Left cardiac atrium (tissue), 4 donors: ENCODE data around the gene APOBEC3C. TPM values are rescaled to one million over a fixed set of nuclear protein-coding genes. Genes with fewer than 3 reads are reported as not detected.
"Not testable (repeated sequence)": the region's sequence is repeated elsewhere in the genome, so short reads cannot be mapped to it uniquely, and the experiment has no call there.

Experiments used
- ATAC-seq, 2 donors: fragments of 200-7000 bp; cut with Tn5 transposase; one replicate each; pipeline ENCODE4 v1.9.1; 2020; ENCODE audit warnings: mild to moderate bottlenecking in 2 of 2, moderate library complexity in 2 of 2
- DNase-seq: peaks from one replicate; pipeline ENCODE4 v3.0.0-alpha.2; 2020
- intact Hi-C, 2 donors: fragments of 100-400 bp; cut with DNase I; formaldehyde crosslinking; loops; one replicate each; pipeline versions ENCODE4 v1.14.1 to v1.15.1; 2022 to 2023
- total RNA-seq, 2 donors: library from RNA; stranded (reverse); fragmentation: NEBNext Ultra II Directional; extraction: Animal tissue kit (Norgen Biotek cat#: 25700); gene quantifications; one replicate each; pipeline ENCODE4 v1.2.1, GENCODE V29; 2021
- donor health status: DM: no; HTN: yes; CAD: no.
- donor health status: DM: no; HTN: yes; CAD: no; lungs with severe emphysema.
- donor health status: DM: yes; HTN: yes; CAD: no.
- donor health status: Dilated cardiomyopathy.

APOBEC3C gene
- total RNA-seq, 2 donors from 2014 or later: 24.1 to 28.1 TPM

GRCh38 chr22:39040538-39041296 lies 26.7 kb downstream of the APOBEC3C start, which contains the start of gene APOBEC3F:
Gene APOBEC3F, plus strand, starts transcription at chr22:39040864. Its CDS starts 97 bp downstream, at chr22:39040961.
- DNase-seq (peak; percentile 66), ATAC-seq (peak; percentile 94 to 96)

GRCh38 chr22:39041908-39042307 lies 27.9 kb downstream of the APOBEC3C start:
- intact Hi-C loops: no loop called here
- no peak for DNase-seq
- no peak for ATAC-seq

More at GRCh38 chr22:39040538-39041296, 26.7 kb downstream of the APOBEC3C start, which contains the start of gene APOBEC3F:
- intact Hi-C loops: not testable (repeated sequence)

- ATAC-seq, intact Hi-C loops, DNase-seq: not testable (repeated sequence)
Measured at GRCh38 chr22:39043063-39043462, 29.0 kb downstream of the APOBEC3C start.

GRCh38 chr22:39045136-39045535 lies 31.1 kb downstream of the APOBEC3C start:
- intact Hi-C loops, DNase-seq, ATAC-seq: not testable (repeated sequence)

GRCh38 chr22:39049486-39049885 lies 35.4 kb downstream of the APOBEC3C start:
- intact Hi-C loops: not testable (repeated sequence)

GRCh38 chr22:39051844-39052495 lies 37.9 kb downstream of the APOBEC3C start:
- intact Hi-C loops, ATAC-seq: not testable (repeated sequence)

More at GRCh38 chr22:39049486-39049885, 35.4 kb downstream of the APOBEC3C start:
- ATAC-seq, DNase-seq: not testable (repeated sequence)

GRCh38 chr22:39055658-39056057 lies 41.6 kb downstream of the APOBEC3C start:
- no peak for ATAC-seq
- no peak for DNase-seq
- intact Hi-C loops: no loop called here

More at GRCh38 chr22:39051844-39052495, 37.9 kb downstream of the APOBEC3C start:
- DNase-seq: not testable (repeated sequence)

GRCh38 chr22:39061290-39061689 lies 47.2 kb downstream of the APOBEC3C start:
- ATAC-seq, intact Hi-C loops, DNase-seq: not testable (repeated sequence)

- intact Hi-C loops, ATAC-seq, DNase-seq: not testable (repeated sequence)
Measured at GRCh38 chr22:39061951-39062350, 47.9 kb downstream of the APOBEC3C start.

- ATAC-seq, DNase-seq, intact Hi-C loops: not testable (repeated sequence)
Measured at GRCh38 chr22:39063904-39064303, 49.8 kb downstream of the APOBEC3C start.

GRCh38 chr22:39066442-39067276 lies 52.6 kb downstream of the APOBEC3C start:
- ATAC-seq, intact Hi-C loops, DNase-seq: not testable (repeated sequence)

- intact Hi-C loops: no loop called here
- DNase-seq (no peak), ATAC-seq (peak in 1 of 2 donors; percentile 31)
Measured at GRCh38 chr22:39068033-39068785, 54.2 kb downstream of the APOBEC3C start.

Other genes with a start within 250 kb of the APOBEC3C start
- gene DNAL4, start 220.1 kb upstream of the APOBEC3C start, total RNA-seq: 10 to 100 TPM in 1 of 2 donors, 1 to 10 TPM in 1; 8.8 to 10.8 TPM
- gene NPTXR, start 170.2 kb upstream of the APOBEC3C start, total RNA-seq: 10 to 100 TPM; 26.9 to 30.8 TPM
- gene CBX6, start 142.0 kb upstream of the APOBEC3C start, total RNA-seq: 10 to 100 TPM; 46.0 to 54.3 TPM
- gene APOBEC3A, start 56.6 kb upstream of the APOBEC3C start, total RNA-seq: 1 to 10 TPM; 1.6 to 2.9 TPM
- gene APOBEC3B, start 31.9 kb upstream of the APOBEC3C start, total RNA-seq: 1 to 10 TPM; 1.5 to 1.6 TPM
- gene APOBEC3D, start 6.9 kb downstream of the APOBEC3C start, total RNA-seq: 1 to 10 TPM; 1.2 to 1.3 TPM
- gene APOBEC3F, start 26.6 kb downstream of the APOBEC3C start, total RNA-seq: 1 to 10 TPM; 5.2 to 6.6 TPM
- 1 to 10 TPM; 4.6 to 6.8 TPM for gene APOBEC3G, start 63.0 kb downstream of the APOBEC3C start, total RNA-seq
- under 1 TPM in 1 of 2 donors, not detected in 1; 0.35 TPM for gene APOBEC3H, start 83.0 kb downstream of the APOBEC3C start, total RNA-seq
- 10 to 100 TPM; 54.5 to 63.7 TPM for gene CBX7, start 138.4 kb downstream of the APOBEC3C start, total RNA-seq
- gene PDGFB, start 230.7 kb downstream of the APOBEC3C start, total RNA-seq: 10 to 100 TPM; 17.5 to 51.2 TPM